GM12875 (cell line): ENCODE data around the gene HNRNPUL2.

Source experiments
- H3K4me3 ChIP-seq: one replicate; pipeline ENCODE4 v1.5.1; 2011; ENCODE audit warnings: low read depth, low read length, control low read depth
- CTCF ChIP-seq: IDR thresholded peaks from 2 replicates; pipeline ENCODE4 v1.5.1; 2011; ENCODE audit warnings: low read depth, mild to moderate bottlenecking, control low read depth, inconsistent platforms, low read length, moderate library complexity, borderline replicate concordance; ENCODE audit not compliant: insufficient read depth

Gene HNRNPUL2

DNA sequence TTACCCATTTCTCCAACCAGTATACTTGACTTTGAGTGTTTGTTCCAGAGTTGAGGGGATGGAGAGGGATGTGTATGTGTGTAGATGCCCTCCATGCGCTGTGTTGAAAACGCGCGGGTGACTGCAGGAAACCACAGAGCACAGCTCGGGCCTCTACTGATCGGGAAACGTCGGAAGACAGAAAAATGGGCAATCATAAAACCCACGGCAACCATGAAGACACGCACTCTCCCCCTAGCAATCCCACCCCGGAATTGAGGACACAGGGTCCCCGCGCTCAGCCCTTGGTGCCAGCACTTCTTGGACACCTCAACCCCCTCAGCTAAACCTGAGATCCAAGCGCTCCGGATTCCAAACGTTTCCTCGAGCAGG is 56.0 kb downstream of the HNRNPUL2 start:
- peak overlapping the region; percentile 95 for H3K4me3 ChIP-seq
- no peak for TF ChIP-seq CTCF

DNA sequence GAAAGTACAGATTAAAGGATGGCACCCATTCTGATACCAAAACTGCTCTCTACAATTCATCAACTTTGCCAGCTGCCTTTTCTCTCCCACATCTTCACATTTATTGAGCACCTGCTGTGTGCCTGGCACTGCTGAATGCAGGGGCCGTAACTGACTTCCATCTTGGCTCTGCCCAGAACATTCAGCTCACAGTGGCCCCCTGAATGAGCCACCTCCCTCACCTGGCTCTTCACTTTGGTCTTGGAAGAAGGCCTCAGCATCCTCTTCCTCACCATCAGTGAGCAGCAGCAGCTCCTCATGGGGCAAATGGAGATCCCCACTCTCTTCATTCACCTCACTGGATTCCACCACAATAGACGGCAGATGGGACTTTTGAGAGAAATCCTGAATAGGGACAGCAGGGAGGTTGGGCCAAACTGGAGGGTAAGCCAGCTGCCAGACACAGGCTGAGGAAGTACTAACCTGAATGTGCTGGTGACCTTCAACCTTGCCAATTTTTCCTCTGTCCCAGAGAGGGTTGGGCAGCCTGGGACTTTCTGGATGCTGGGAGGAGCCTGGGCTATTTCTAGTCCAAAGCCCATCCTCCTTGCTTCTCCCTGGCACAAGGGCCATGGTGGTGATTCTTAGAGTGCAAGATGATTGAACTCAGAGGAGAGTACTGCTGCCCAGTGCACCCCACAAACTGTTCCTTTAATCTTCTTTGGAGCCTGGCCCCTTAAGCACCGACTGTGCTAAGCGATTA is 57.7 kb downstream of the HNRNPUL2 start:
- no peak for TF ChIP-seq CTCF
- H3K4me3 ChIP-seq = no peak overlapping the region

- no peak for TF ChIP-seq CTCF
- no peak overlapping the region for H3K4me3 ChIP-seq
Measured at GRCh38 chr11:62667460-62667859, 59.8 kb downstream of the HNRNPUL2 start.

GRCh38 chr11:62666259-62666926 is 60.9 kb downstream of the HNRNPUL2 start:
- peak overlapping the region; percentile 68 for H3K4me3 ChIP-seq
- TF ChIP-seq CTCF = no peak

- peak overlapping the region; percentile 68 for H3K4me3 ChIP-seq
- no peak for TF ChIP-seq CTCF
Measured at GRCh38 chr11:62665599-62666258, 61.5 kb downstream of the HNRNPUL2 start.

DNA sequence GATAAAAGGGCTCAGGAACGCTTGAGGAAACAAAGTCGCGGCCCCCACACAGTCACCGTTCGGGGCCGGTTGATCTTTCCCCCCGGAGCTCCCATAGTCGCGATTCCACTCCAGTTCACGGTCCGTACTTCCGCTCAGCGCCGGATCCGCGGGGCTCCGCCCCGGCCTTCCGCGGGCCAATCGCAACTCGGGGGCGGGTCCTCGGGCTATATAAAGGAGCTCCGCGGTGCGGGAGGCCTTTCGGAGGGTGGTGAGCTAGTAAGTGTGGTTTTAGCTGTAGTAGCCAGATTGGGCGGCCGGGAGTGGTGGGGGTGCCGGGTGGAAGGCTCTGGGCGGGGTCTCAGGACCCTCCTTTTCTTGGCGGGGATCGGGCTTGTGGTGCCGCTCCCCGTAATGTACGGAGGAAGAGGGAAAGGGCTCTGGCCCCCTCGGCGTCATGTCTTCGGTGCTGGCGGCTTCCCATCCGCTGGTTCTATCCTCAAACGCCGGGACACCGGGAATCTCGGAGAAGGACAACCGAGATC is 62.1 kb downstream of the HNRNPUL2 start, which contains the start of the genes C11orf98 and CSKMT:
C11orf98 (minus strand) TSS at position 136 of the 524 bp plus-strand sequence; CDS start at position 95, 41 bp downstream.
CSKMT (plus strand) TSS at position 238 of the 524 bp plus-strand sequence. CDS start 568 bp downstream, outside the sequence.
- peak within 1 kb of the TSS; percentile 68 for H3K4me3 ChIP-seq
- TF ChIP-seq CTCF = no peak
